Tibial artery (tissue), 4 donors: Measurements from ENCODE around the gene EOLA1.

Source experiments
- DNase-seq, 2 donors: peaks; one replicate each; pipeline ENCODE4 v3.0.0-alpha.2; 2019
- H3K27ac ChIP-seq, 2 donors: fragments of 200-600 bp; sonication (generic) in 1 of 2; 1 replicate in 1 of 2; 2 replicates in 1 of 2; pipeline ENCODE4 v1.5.1; 2018 to 2019; ENCODE audit warnings: mild to moderate bottlenecking in 1 of 2
- H3K27me3 ChIP-seq, 2 donors: fragments of 200-600 bp; sonication (generic) in 1 of 2; one replicate each; pipeline versions ENCODE4 v1.5.1 to v1.6.0; 2016 to 2019
- H3K36me3 ChIP-seq, 3 donors: fragments of 200-600 bp; sonication (generic) in 2 of 3; one replicate each; pipeline ENCODE4 v1.5.1; 2016 to 2019; ENCODE audit warnings: mild to moderate bottlenecking in 2 of 3
- H3K4me1 ChIP-seq, 4 donors: fragments of 200-600 bp; sonication (generic) in 2 of 4; 1 replicate in 3 of 4; 2 replicates in 1 of 4; pipeline ENCODE4 v1.5.1; 2016 to 2019
- H3K4me3 ChIP-seq, 2 donors: fragments of 200-600 bp; sonication (generic) in 1 of 2; 1 replicate in 1 of 2; 2 replicates in 1 of 2; pipeline ENCODE4 v1.5.1; 2018 to 2019; ENCODE audit warnings: mild to moderate bottlenecking in 2 of 2
- H3K9me3 ChIP-seq, 3 donors: fragments of 200-600 bp; sonication (generic) in 1 of 3; one replicate each; pipeline ENCODE4 v1.5.1; 2016 to 2019
- CTCF ChIP-seq, 2 experiments: fragments of 200-600 bp in 1 of 2; fragments of 450-650 bp in 1 of 2; IDR thresholded peaks; one replicate each; pipeline ENCODE4 v1.5.1; 2017 to 2019; ENCODE audit warnings: antibody characterized with exemption in 2 of 2, mild to moderate bottlenecking in 1 of 2, moderate library complexity in 1 of 2
- intact Hi-C: fragments of 100-400 bp; cut with DNase I; formaldehyde crosslinking; loops from one replicate; pipeline ENCODE4 v1.15.0; 2023; ENCODE audit warnings: low total_unique reads

The EOLA1 gene

GRCh38 chrX:149540621-149541520, at the start of gene EOLA1:
EOLA1 (plus strand) TSS chrX:149541012; CDS start chrX:149545631, 4,619 bp downstream.
- Histone ChIP-seq H3K4me3 (peak within 1 kb of the TSS; percentile 67 to 74), H3K9me3 (no peaks in the 10 kb centered on the region), H3K27ac (peak within 1 kb of the TSS; percentile 86 to 90), H3K27me3 (no peaks in the 10 kb centered on the region), H3K36me3 (peaks cover 0 to 4% (median 0%) of the 10 kb centered on the region in 3 donors), H3K4me1 (peaks cover 0 to 11% (median 0%) of the 10 kb centered on the region in 4 donors)
- peak; percentile 84 to 89 for DNase-seq
- intact Hi-C loops: no loop called here
- no peak for TF ChIP-seq CTCF (IDR thresholded peaks at IDR 0.05)

- H3K4me3 ChIP-seq: no peak overlapping the region
- no peaks in the 10 kb centered on the region for H3K27me3 ChIP-seq
- H3K27ac ChIP-seq: no peak overlapping the region
- TF ChIP-seq CTCF (IDR thresholded peaks at IDR 0.05): no peak
- no peaks in the 10 kb centered on the region for H3K9me3 ChIP-seq
- no peak for DNase-seq
- peaks cover 45 to 90% (median 81%) of the 10 kb centered on the region in 3 donors for H3K36me3 ChIP-seq
- H3K4me1 ChIP-seq: peaks cover 0 to 4% (median 0%) of the 10 kb centered on the region in 4 donors
- intact Hi-C loops: no loop called here
These were observed 49.0 kb upstream of the EOLA1 start for GRCh38 chrX:149491812-149492211.

GRCh38 chrX:149493567-149494562, 46.9 kb upstream of the EOLA1 start:
- no peak for DNase-seq
- Histone ChIP-seq H3K4me3 (no peak overlapping the region), H3K36me3 (peaks cover 56 to 98% (median 85%) of the 10 kb centered on the region in 3 donors), H3K27me3 (no peaks in the 10 kb centered on the region), H3K9me3 (no peaks in the 10 kb centered on the region), H3K27ac (no peak overlapping the region), H3K4me1 (peaks cover 0 to 4% (median 0%) of the 10 kb centered on the region in 4 donors)
- intact Hi-C loops: no loop called here
- no peak for TF ChIP-seq CTCF (IDR thresholded peaks at IDR 0.05)

GRCh38 chrX:149494844-149495565, 45.8 kb upstream of the EOLA1 start:
- DNase-seq: no peak

More at GRCh38 chrX:149494844-149495565, 45.8 kb upstream of the EOLA1 start:
- H3K36me3 ChIP-seq: peaks cover 44 to 86% (median 74%) of the 10 kb centered on the region in 3 donors
- H3K4me1 ChIP-seq: peaks cover 0 to 4% (median 0%) of the 10 kb centered on the region in 4 donors
- no peaks in the 10 kb centered on the region for H3K9me3 ChIP-seq
- H3K27ac ChIP-seq: no peak overlapping the region
- TF ChIP-seq CTCF (IDR thresholded peaks at IDR 0.05): no peak
- intact Hi-C loops: no loop called here
- no peak overlapping the region for H3K4me3 ChIP-seq
- H3K27me3 ChIP-seq: no peaks in the 10 kb centered on the region
